ENCODE data around the gene WWTR1.

WWTR1 gene

GRCh38 chr3:149476225-149476624 lies 181.6 kb downstream of the WWTR1 start:
- in situ Hi-C loops (cut with MboI; ENCODE audit: low sequenced_read_pairs), result loop anchor here (25.0 kb wide), 2 partner anchors 364 to 514 kb away; no protein-coding TSS in a partner anchor

- in situ Hi-C loops (cut with MboI; ENCODE audit: low sequenced_read_pairs), result loop anchor here (25.0 kb wide), 2 partner anchors 363 to 513 kb away; no protein-coding TSS in a partner anchor
Measured at GRCh38 chr3:149475451-149476060, 182.3 kb downstream of the WWTR1 start.

GRCh38 chr3:149474250-149474817 lies 183.5 kb downstream of the WWTR1 start, which contains the start of gene TM4SF4:
Gene TM4SF4, plus strand, starts transcription at chr3:149474697. Its CDS starts 181 bp downstream, at chr3:149474878.
- in situ Hi-C loops (cut with MboI; ENCODE audit: low sequenced_read_pairs), result no loop called here

- in situ Hi-C loops (cut with MboI; ENCODE audit: low sequenced_read_pairs), result no loop called here
Measured at GRCh38 chr3:149473357-149474249, 184.2 kb downstream of the WWTR1 start.

GRCh38 chr3:149472030-149472797 lies 185.6 kb downstream of the WWTR1 start:
- in situ Hi-C loops (cut with MboI; ENCODE audit: low sequenced_read_pairs), result no loop called here

- in situ Hi-C loops (cut with MboI; ENCODE audit: low sequenced_read_pairs), result no loop called here
Measured at GRCh38 chr3:149470381-149470780, 187.4 kb downstream of the WWTR1 start.

GRCh38 chr3:149468504-149469212 lies 189.2 kb downstream of the WWTR1 start:
- in situ Hi-C loops (cut with MboI; ENCODE audit: low sequenced_read_pairs), result no loop called here
